IMR-90 (cell line): Measurements from ENCODE around the gene FA2H. TPM values are rescaled to one million over a fixed set of nuclear protein-coding genes. Genes with fewer than 3 reads are reported as not detected.

Source experiments
- ATAC-seq: fragments of 200-7000 bp; cut with Tn5 transposase; 2 replicates; pipeline ENCODE4 v1.9.1; 2020; ENCODE audit warnings: low read depth, mild to moderate bottlenecking, moderate library complexity
- BruUV-seq: library from RNA; stranded (reverse); fragments of 400-500 nt; replicated peaks from 2 replicates; lab custom pipeline; 2021; lab: Mats Ljungman, UMichigan
- CTCF ChIA-PET: fragments of 300-600 bp; formaldehyde crosslinking; extraction: SDS; loops from one replicate; lab custom pipeline; 2021; ENCODE audit warnings: antibody characterized with exemption; lab: Yijun Ruan, JAX
- POLR2A ChIA-PET: fragments of 300-600 bp; sonication (Branson Sonifier 250); formaldehyde crosslinking; loops from one replicate; lab custom pipeline; 2022; ENCODE audit warnings: antibody characterized with exemption; ENCODE audit not compliant: unreplicated experiment; lab: Charles Lee
- DNase-seq: peaks from one replicate; pipeline ENCODE4 v3.0.0; 2013
- H2AFZ ChIP-seq: replicated peaks from 2 replicates; pipeline ENCODE3; 2013; ENCODE audit warnings: low read length, mild to moderate bottlenecking; ENCODE audit not compliant: poor library complexity
- H2AK5ac ChIP-seq: 2 replicates; pipeline ENCODE4 v1.6.1; 2013; ENCODE audit warnings: low read depth, low read length, inconsistent platforms
- H2AK9ac ChIP-seq: replicated peaks from 2 replicates; pipeline ENCODE3; 2013; ENCODE audit warnings: mild to moderate bottlenecking, low read depth, low read length, moderate library complexity; ENCODE audit not compliant: poor library complexity
- H2BK120ac ChIP-seq: 2 replicates; pipeline ENCODE4 v1.6.1; 2013; ENCODE audit warnings: low read depth, low read length, inconsistent platforms
- H2BK15ac ChIP-seq: 3 replicates; pipeline ENCODE4 v1.6.1; 2013; ENCODE audit warnings: low read depth, low read length, inconsistent platforms
- H2BK20ac ChIP-seq: 2 replicates; pipeline ENCODE4 v1.6.1; 2013; ENCODE audit warnings: low read depth, mild to moderate bottlenecking, inconsistent platforms, low read length, moderate library complexity
- H2BK5ac ChIP-seq: 2 replicates; pipeline ENCODE4 v1.6.1; 2013; ENCODE audit warnings: mild to moderate bottlenecking, low read depth, low read length, inconsistent platforms; ENCODE audit not compliant: poor library complexity, severe bottlenecking
- H3K14ac ChIP-seq: replicated peaks from 2 replicates; pipeline ENCODE4 v1.6.1; 2013; ENCODE audit warnings: low read depth, low read length, inconsistent platforms
- H3K18ac ChIP-seq: 2 replicates; pipeline ENCODE4 v1.6.1; 2013; ENCODE audit warnings: low read depth, low read length, control low read depth
- H3K23ac ChIP-seq: 2 replicates; pipeline ENCODE4 v1.6.1; 2013; ENCODE audit warnings: low read depth, low read length, inconsistent platforms
- H3K27ac ChIP-seq: 2 replicates; pipeline ENCODE4 v1.5.1; 2013; ENCODE audit warnings: mild to moderate bottlenecking, control low read depth, low read length; ENCODE audit not compliant: insufficient read depth
- H3K27me3 ChIP-seq: 2 replicates; pipeline ENCODE4 v1.6.1; 2013; ENCODE audit warnings: low read length; ENCODE audit not compliant: control insufficient read depth, insufficient read depth
- H3K36me3 ChIP-seq: 2 replicates; pipeline ENCODE4 v1.6.1; 2013; ENCODE audit warnings: low read length, mixed read lengths; ENCODE audit not compliant: control insufficient read depth, insufficient read depth
- H3K4ac ChIP-seq: 2 replicates; pipeline ENCODE4 v1.6.1; 2013; ENCODE audit warnings: low read depth, low read length, inconsistent platforms
- H3K4me1 ChIP-seq: 2 replicates; pipeline ENCODE4 v1.6.1; 2013; ENCODE audit warnings: low read length, mixed read lengths; ENCODE audit not compliant: control insufficient read depth, insufficient read depth
- H3K4me2 ChIP-seq: 2 replicates; pipeline ENCODE4 v1.6.1; 2013; ENCODE audit warnings: low read depth, mild to moderate bottlenecking, control low read depth, low read length, moderate library complexity
- H3K4me3 ChIP-seq: 2 replicates; pipeline ENCODE4 v1.5.1; 2013; ENCODE audit warnings: low read depth, mild to moderate bottlenecking, control low read depth, low read length, moderate library complexity; ENCODE audit not compliant: insufficient read depth
- H3K56ac ChIP-seq: 2 replicates; pipeline ENCODE4 v1.6.1; 2013; ENCODE audit warnings: low read length, inconsistent platforms; ENCODE audit not compliant: insufficient read depth; ENCODE audit errors: extremely low read depth
- H3K79me1 ChIP-seq, 2 experiments: 2 replicates each; pipeline ENCODE4 v1.6.1; 2013; ENCODE audit warnings: low read length in 2 of 2, inconsistent platforms in 1 of 2, low read depth in 1 of 2
- H3K9ac ChIP-seq: 2 replicates; pipeline ENCODE4 v1.6.1; 2013; ENCODE audit warnings: low read depth, low read length, control low read depth
- H3K9me1 ChIP-seq: 2 replicates; pipeline ENCODE4 v1.6.1; 2013; ENCODE audit warnings: low read length, inconsistent platforms; ENCODE audit not compliant: insufficient read depth
- H3K9me3 ChIP-seq: 2 replicates; pipeline ENCODE4 v1.6.1; 2013; ENCODE audit warnings: low read length; ENCODE audit not compliant: control insufficient read depth, insufficient read depth
- H4K20me1 ChIP-seq: 2 replicates; pipeline ENCODE4 v1.6.1; 2013; ENCODE audit warnings: low read length, inconsistent platforms; ENCODE audit not compliant: insufficient read depth
- H4K5ac ChIP-seq: 2 replicates; pipeline ENCODE4 v1.6.1; 2013; ENCODE audit warnings: mild to moderate bottlenecking, low read depth, low read length, control low read depth
- H4K8ac ChIP-seq, 2 experiments: 2 replicates each; pipeline ENCODE4 v1.6.1; 2013; ENCODE audit warnings: low read depth in 2 of 2, low read length in 2 of 2, control low read depth in 1 of 2, inconsistent platforms in 1 of 2
- H4K91ac ChIP-seq: 2 replicates; pipeline ENCODE4 v1.6.1; 2013; ENCODE audit warnings: low read depth, low read length, inconsistent platforms; ENCODE audit not compliant: insufficient read depth
- BHLHE40 ChIP-seq: fragments of 150-350 bp; IDR thresholded peaks from 2 replicates; pipeline ENCODE4 v1.6.1; 2016; ENCODE audit warnings: mild to moderate bottlenecking, low read depth, low read length
- CHD1 ChIP-seq: IDR thresholded peaks from 2 replicates; pipeline ENCODE4 v1.6.1; 2012; ENCODE audit warnings: low read depth, low read length, improper control_type of control experiment
- CTCF ChIP-seq: conservative IDR thresholded peaks from 2 replicates; pipeline ENCODE4 v1.5.1; 2012; ENCODE audit warnings: mild to moderate bottlenecking, low read depth, low read length, improper control_type of control experiment
- ELK1 ChIP-seq: fragments of 150-350 bp; IDR thresholded peaks from 2 replicates; pipeline ENCODE4 v1.6.1; 2016; ENCODE audit warnings: low read depth, mild to moderate bottlenecking, low read length, moderate library complexity, borderline replicate concordance
- MAFK ChIP-seq: IDR thresholded peaks from 2 replicates; pipeline ENCODE4 v1.6.1; 2012; ENCODE audit warnings: low read depth, low read length, improper control_type of control experiment
- MAZ ChIP-seq: IDR thresholded peaks from 2 replicates; pipeline ENCODE4 v1.6.1; 2012; ENCODE audit warnings: low read depth, mild to moderate bottlenecking, low read length, improper control_type of control experiment, moderate library complexity, borderline replicate concordance
- MXI1 ChIP-seq: IDR thresholded peaks from 2 replicates; pipeline ENCODE4 v1.6.1; 2012; ENCODE audit warnings: low read depth, mild to moderate bottlenecking, low read length, moderate library complexity, borderline replicate concordance
- NFE2L2 ChIP-seq: fragments of 150-350 bp; IDR thresholded peaks from 2 replicates; pipeline ENCODE4 v1.6.1; 2016; ENCODE audit warnings: low read depth, mild to moderate bottlenecking, low read length
- POLR2A ChIP-seq: IDR thresholded peaks from 2 replicates; pipeline ENCODE4 v1.6.1; 2012; ENCODE audit warnings: mild to moderate bottlenecking, low read depth, low read length
- SMC3 ChIP-seq: fragments of 150-350 bp; IDR thresholded peaks from 2 replicates; pipeline ENCODE4 v1.6.1; 2016; ENCODE audit warnings: low read depth, mild to moderate bottlenecking, antibody characterized with exemption, low read length, moderate library complexity
- USF2 ChIP-seq: fragments of 150-350 bp; IDR thresholded peaks from 2 replicates; pipeline ENCODE4 v1.6.1; 2017; ENCODE audit warnings: mild to moderate bottlenecking, antibody characterized with exemption, low read length, low read depth
- WGBS, 2 experiments: methylation state at CpG; one replicate each; pipeline versions ENCODE4 v1.1.5 to v1.1.7; 2013; ENCODE audit warnings: missing lambda C conversion rate in 2 of 2; ENCODE audit not compliant: insufficient read length in 1 of 2; ENCODE audit errors: extremely low coverage in 2 of 2; 5-methylcytosine and 5-hydroxymethylcytosine counted together
- dilution Hi-C: fragments of 300-500 bp; cut with HindIII; formaldehyde crosslinking; loops from one replicate; pipeline ENCODE4 v1.14.3; 2018; ENCODE audit warnings: low sequenced_read_pairs; ENCODE audit not compliant: unreplicated experiment
- in situ Hi-C: fragments of 300-500 bp; cut with MboI; formaldehyde crosslinking; loops from 3 replicates; pipeline ENCODE4 v1.14.3; 2019; ENCODE audit warnings: low sequenced_read_pairs, inconsistent platforms, mixed read lengths
- intact Hi-C: fragments of 100-400 bp; cut with micrococcal nuclease; formaldehyde crosslinking; loops from 2 replicates; pipeline ENCODE4 v1.10.0; 2022
- polyA plus RNA-seq, 3 experiments: library from polyadenylated mRNA; depleted of rRNA; stranded (reverse); fragments of >200 nt; gene quantifications; 2 replicates each; pipeline ENCODE4 v1.2.3, GENCODE V29; 2012; ENCODE audit warnings: low replicate concordance in 1 of 3
- total RNA-seq: library from RNA; depleted of rRNA; stranded (reverse); fragments of >200 nt; gene quantifications from 2 replicates; pipeline ENCODE4 v1.2.3, GENCODE V29; 2012

FA2H gene
- total and polyA plus RNA-seq, 2 of the 4 experiments (the other 2 are of a cell fraction): not detected

GRCh38 chr16:74793571-74793970 is 19.0 kb upstream of the FA2H start:
- Histone ChIP-seq H4K20me1 (no peaks in the 10 kb centered on the region), H3K36me3 (no peaks in the 10 kb centered on the region), H4K5ac (no peak overlapping the region), H4K8ac (no peak overlapping the region), H4K91ac (no peak overlapping the region), H3K23ac (no peak overlapping the region), H3K4ac (no peak overlapping the region), H2BK5ac (no peak overlapping the region), H3K18ac (no peak overlapping the region), H3K14ac (no peak overlapping the region), H3K27ac (no peak overlapping the region), H2AK9ac (no peak overlapping the region), H2BK15ac (no peak overlapping the region), H3K4me1 (no peaks in the 10 kb centered on the region), H2AFZ (no peak overlapping the region), H3K4me2 (no peak overlapping the region), H2BK120ac (no peak overlapping the region), H3K79me1 (no peaks in the 10 kb centered on the region), H3K9me3 (no peaks in the 10 kb centered on the region), H3K9ac (no peak overlapping the region), H3K4me3 (no peak overlapping the region), H2BK20ac (no peak overlapping the region), H3K56ac (no peak overlapping the region), H2AK5ac (no peak overlapping the region), H3K9me1 (no peaks in the 10 kb centered on the region), H3K27me3 (peaks cover 16% of the 10 kb centered on the region)
- POLR2A ChIA-PET: no interaction called here
- ATAC-seq: no peak
- dilution Hi-C loops: no loop called here
- CTCF ChIA-PET: interaction anchor here (0.6 kb wide), 1 partner anchor 864 kb away, joined by 5 read pairs; no protein-coding TSS in a partner anchor
- no CpG with 5 or more reads among the region's 2 CpGs for WGBS, 2 experiments
- no TSS peak for BruUV-seq
- DNase-seq: no peak
- intact Hi-C loops: no loop called here
- TF ChIP-seq SMC3 (no peak), MXI1 (no peak), MAZ (no peak), BHLHE40 (no peak), POLR2A (no peak), CTCF (no peak), CHD1 (no peak), ELK1 (no peak), NFE2L2 (no peak), USF2 (no peak), MAFK (no peak)
- in situ Hi-C loops: no loop called here
